GM12878 (cell line): Measurements from ENCODE around the gene SLX4IP. TPM values are rescaled to one million over a fixed set of nuclear protein-coding genes. Genes with fewer than 3 reads are reported as not detected.

ENCODE experiments used
- ATAC-seq: fragments of 200-7000 bp; cut with Tn5 transposase; 3 replicates; pipeline ENCODE4 v1.9.1; 2020; ENCODE audit warnings: mild to moderate bottlenecking, moderate library complexity
- BruUV-seq: library from RNA; stranded (reverse); fragments of 400-500 nt; replicated peaks from 2 replicates; lab custom pipeline; 2021; lab: Mats Ljungman, UMichigan
- CTCF ChIA-PET: fragments of 300-600 bp; sonication (Branson Sonifier 250); formaldehyde crosslinking; extraction: SDS; loops from one replicate; lab custom pipeline; 2021; ENCODE audit warnings: inconsistent platforms; lab: Yijun Ruan, JAX
- POLR2A ChIA-PET: fragments of 350-600 bp; formaldehyde crosslinking; extraction: SDS; loops from one replicate; lab custom pipeline; 2021; ENCODE audit warnings: inconsistent platforms; lab: Charles Lee
- RAD21 ChIA-PET: fragments of 300-600 bp; sonication (Branson Sonifier 250); formaldehyde crosslinking; loops from one replicate; lab custom pipeline; 2023; ENCODE audit warnings: antibody characterized with exemption; ENCODE audit not compliant: unreplicated experiment; lab: Charles Lee
- SMC1A ChIA-PET: fragments of 300-600 bp; sonication (Branson Sonifier 250); formaldehyde crosslinking; loops from one replicate; lab custom pipeline; 2023; ENCODE audit not compliant: unreplicated experiment, uncharacterized antibody; lab: Charles Lee
- DNase-seq: peaks from one replicate; pipeline ENCODE4 v3.0.0-alpha.2; 2011; ENCODE audit warnings: low read depth, low spot score
- FAIRE-seq: peaks from 3 replicates; lab custom pipeline; 2011; peaks lifted over from hg19 to GRCh38; lab: Jason Lieb, UNC
- H2AFZ ChIP-seq: 2 replicates; pipeline ENCODE4 v1.6.0; 2011; ENCODE audit warnings: low read depth, low read length, control low read depth; ENCODE audit not compliant: control insufficient read depth
- H3K27ac ChIP-seq: 2 replicates; pipeline ENCODE4 v1.5.1; 2011; ENCODE audit warnings: control low read depth; ENCODE audit not compliant: control insufficient read depth, insufficient read depth
- H3K27me3 ChIP-seq, 2 experiments: replicated peaks in 1 of 2; 2 replicates each; pipeline versions ENCODE4 v1.6.0 to v1.6.1; 2011; ENCODE audit warnings: low read length in 1 of 2; ENCODE audit not compliant: control insufficient read depth in 2 of 2, insufficient read depth in 2 of 2
- H3K36me3 ChIP-seq, 2 experiments: 2 replicates each; pipeline ENCODE4 v1.5.1; 2011; ENCODE audit warnings: low read length in 1 of 2; ENCODE audit not compliant: control insufficient read depth in 2 of 2, insufficient read depth in 2 of 2
- H3K4me1 ChIP-seq: 2 replicates; pipeline ENCODE4 v1.6.1; 2011; ENCODE audit warnings: mild to moderate bottlenecking, low read length, moderate library complexity, mixed read lengths; ENCODE audit not compliant: control insufficient read depth, insufficient read depth
- H3K4me2 ChIP-seq: 2 replicates; pipeline ENCODE4 v1.6.0; 2011; ENCODE audit warnings: control low read depth; ENCODE audit not compliant: control insufficient read depth, insufficient read depth
- H3K4me3 ChIP-seq: fragments of 200-600 bp; sonication (generic); 2 replicates; pipeline ENCODE4 v1.5.1; 2016
- H3K79me2 ChIP-seq: 2 replicates; pipeline ENCODE4 v1.6.0; 2011; ENCODE audit warnings: low read length; ENCODE audit not compliant: control insufficient read depth, insufficient read depth
- H3K9ac ChIP-seq: 2 replicates; pipeline ENCODE4 v1.8.0; 2011; ENCODE audit warnings: low read length, control low read depth, mixed read lengths; ENCODE audit not compliant: control insufficient read depth, insufficient read depth
- H3K9me3 ChIP-seq: replicated peaks from 3 replicates; pipeline ENCODE4 v1.5.1; 2011; ENCODE audit warnings: mild to moderate bottlenecking, low read length; ENCODE audit not compliant: control insufficient read depth, insufficient read depth
- H4K20me1 ChIP-seq: 2 replicates; pipeline ENCODE4 v1.6.0; 2011; ENCODE audit not compliant: control insufficient read depth, insufficient read depth
- SMC3 ChIP-seq: IDR thresholded peaks from 2 replicates; pipeline ENCODE4 v1.6.1; 2011; ENCODE audit warnings: low read length, improper control_type of control experiment, borderline replicate concordance
- WRNIP1 ChIP-seq: IDR thresholded peaks from 2 replicates; pipeline ENCODE4 v1.6.1; 2011; ENCODE audit warnings: low read depth, low read length, improper control_type of control experiment, borderline replicate concordance
- WGBS: methylation state at CpG from one replicate; pipeline ENCODE4 v1.1.6; 2016; ENCODE audit warnings: low lambda C conversion rate; ENCODE audit not compliant: insufficient replicate concordance, insufficient coverage; ENCODE audit errors: missing lambda C conversion rate; 5-methylcytosine and 5-hydroxymethylcytosine counted together
- in situ Hi-C: fragments of 300-500 bp; cut with MboI; formaldehyde crosslinking; loops from 9 replicates; pipeline ENCODE4 v1.14.3; 2018; ENCODE audit warnings: mixed read lengths
- intact Hi-C: fragments of 100-400 bp; cut with micrococcal nuclease; formaldehyde crosslinking; loops from one replicate; pipeline ENCODE4 v1.14.2; 2022; ENCODE audit not compliant: unreplicated experiment
- polyA plus RNA-seq, 11 experiments: library from polyadenylated mRNA; depleted of rRNA in 4 of 11; unstranded in 6 of 11; stranded (reverse) in 5 of 11; fragments of >200 nt; fragmentation: Nextera tagmentation in 4 of 11; fragmentation: Illumina TruSeq in 1 of 11; extraction: Ambion mirVana in 4 of 11; extraction: Trizol in 1 of 11; gene quantifications; 1 replicate in 1 of 11; 2 replicates in 10 of 11; pipeline versions ENCODE4 v1.2.1 to v1.2.3, GENCODE V29; 2011 to 2016; ENCODE audit warnings: inconsistent platforms in 2 of 11, missing spikeins in 2 of 11, low read depth in 1 of 11
- total RNA-seq, 4 experiments: library from RNA; depleted of rRNA in 3 of 4; stranded (reverse); fragments of >200 nt in 3 of 4; fragmentation: Illumina TruSeq in 1 of 4; extraction: Trizol in 1 of 4; gene quantifications; 2 replicates each; pipeline versions ENCODE4 v1.2.1 to v1.2.3, GENCODE V29; 2013 to 2021
- TF ChIP-seq, protein P1 (sequence below): IDR thresholded peaks from 2 replicates; pipeline ENCODE4 v1.6.1; 2011; ENCODE audit warnings: low read depth, low read length, improper control_type of control experiment, borderline replicate concordance
- TF ChIP-seq, protein P2 (sequence below): fragments of 450-650 bp; formaldehyde crosslinking; IDR thresholded peaks from 2 replicates; pipeline ENCODE4 v1.5.0; 2022; ENCODE audit warnings: mild to moderate bottlenecking, missing genetic modification characterization

Gene SLX4IP
- total and polyA plus RNA-seq, 10 of the 15 experiments (the other 5 are each of a cell fraction or from before 2014, with no cell fraction given) = 2.2 to 11.0 (median 6.3) TPM

GRCh38 chr20:10522328-10522727, 87.2 kb downstream of the SLX4IP start (continued):
- TF ChIP-seq, protein P1, sequence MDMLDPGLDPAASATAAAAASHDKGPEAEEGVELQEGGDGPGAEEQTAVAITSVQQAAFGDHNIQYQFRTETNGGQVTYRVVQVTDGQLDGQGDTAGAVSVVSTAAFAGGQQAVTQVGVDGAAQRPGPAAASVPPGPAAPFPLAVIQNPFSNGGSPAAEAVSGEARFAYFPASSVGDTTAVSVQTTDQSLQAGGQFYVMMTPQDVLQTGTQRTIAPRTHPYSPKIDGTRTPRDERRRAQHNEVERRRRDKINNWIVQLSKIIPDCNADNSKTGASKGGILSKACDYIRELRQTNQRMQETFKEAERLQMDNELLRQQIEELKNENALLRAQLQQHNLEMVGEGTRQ = no peak
- TF ChIP-seq, all 136 proteins: peak for 0

DNA sequence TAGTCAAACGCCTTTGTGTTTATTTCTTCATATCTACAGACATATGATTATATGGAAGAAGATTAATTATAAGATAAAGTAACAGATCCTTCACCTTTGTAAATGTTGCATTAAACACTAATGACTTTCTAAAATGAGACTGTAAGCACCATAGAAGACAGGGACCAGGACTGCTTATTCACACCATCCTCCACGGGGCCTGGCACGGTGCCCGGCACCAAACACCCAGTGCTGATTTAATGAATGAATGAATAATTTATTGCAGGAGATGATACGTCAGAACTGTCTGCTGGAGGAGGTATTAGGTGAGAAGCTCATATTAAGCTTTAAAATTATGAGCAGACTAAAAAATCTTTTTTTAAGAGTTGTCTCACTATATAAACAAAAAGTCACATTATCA, 88.3 kb downstream of the SLX4IP start:
- no peak for ATAC-seq
- no peak overlapping the region for H3K4me3 ChIP-seq
- H3K4me2 ChIP-seq = no peak overlapping the region
- no peak for TF ChIP-seq SMC3
- TF ChIP-seq, protein P2, sequence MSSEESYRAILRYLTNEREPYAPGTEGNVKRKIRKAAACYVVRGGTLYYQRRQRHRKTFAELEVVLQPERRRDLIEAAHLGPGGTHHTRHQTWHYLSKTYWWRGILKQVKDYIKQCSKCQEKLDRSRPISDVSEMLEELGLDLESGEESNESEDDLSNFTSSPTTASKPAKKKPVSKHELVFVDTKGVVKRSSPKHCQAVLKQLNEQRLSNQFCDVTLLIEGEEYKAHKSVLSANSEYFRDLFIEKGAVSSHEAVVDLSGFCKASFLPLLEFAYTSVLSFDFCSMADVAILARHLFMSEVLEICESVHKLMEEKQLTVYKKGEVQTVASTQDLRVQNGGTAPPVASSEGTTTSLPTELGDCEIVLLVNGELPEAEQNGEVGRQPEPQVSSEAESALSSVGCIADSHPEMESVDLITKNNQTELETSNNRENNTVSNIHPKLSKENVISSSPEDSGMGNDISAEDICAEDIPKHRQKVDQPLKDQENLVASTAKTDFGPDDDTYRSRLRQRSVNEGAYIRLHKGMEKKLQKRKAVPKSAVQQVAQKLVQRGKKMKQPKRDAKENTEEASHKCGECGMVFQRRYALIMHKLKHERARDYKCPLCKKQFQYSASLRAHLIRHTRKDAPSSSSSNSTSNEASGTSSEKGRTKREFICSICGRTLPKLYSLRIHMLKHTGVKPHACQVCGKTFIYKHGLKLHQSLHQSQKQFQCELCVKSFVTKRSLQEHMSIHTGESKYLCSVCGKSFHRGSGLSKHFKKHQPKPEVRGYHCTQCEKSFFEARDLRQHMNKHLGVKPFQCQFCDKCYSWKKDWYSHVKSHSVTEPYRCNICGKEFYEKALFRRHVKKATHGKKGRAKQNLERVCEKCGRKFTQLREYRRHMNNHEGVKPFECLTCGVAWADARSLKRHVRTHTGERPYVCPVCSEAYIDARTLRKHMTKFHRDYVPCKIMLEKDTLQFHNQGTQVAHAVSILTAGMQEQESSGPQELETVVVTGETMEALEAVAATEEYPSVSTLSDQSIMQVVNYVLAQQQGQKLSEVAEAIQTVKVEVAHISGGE (CRISPR knock-in tag) = no peak
- no peak for TF ChIP-seq WRNIP1
- TF ChIP-seq, all 136 proteins: peak for 0
- H3K4me1 ChIP-seq = peaks cover 9% of the 10 kb centered on the region
- FAIRE-seq (no peak), DNase-seq (no peak)
- no peaks in the 10 kb centered on the region for H3K9me3 ChIP-seq
- POLR2A ChIA-PET = no interaction called here
- RAD21 ChIA-PET = no interaction called here
- no peaks in the 10 kb centered on the region for H3K79me2 ChIP-seq
- intact Hi-C loops (no loop called here), in situ Hi-C loops (no loop called here)
- no peaks in the 10 kb centered on the region for H3K27me3 ChIP-seq
- whole genome bisulfite sequencing = 99% methylated on average over 5 of the region's 5 CpGs
- BruUV-seq = no TSS peak
- SMC1A ChIA-PET = interaction anchor here (0.9 to 3.3 kb wide), 3 partner anchors 29 to 99 kb away, joined by 3 to 8 read pairs (median 3); no protein-coding TSS in a partner anchor
- no peak overlapping the region for H3K27ac ChIP-seq
- H2AFZ ChIP-seq = no peak overlapping the region
- no peak overlapping the region for H3K9ac ChIP-seq
- CTCF ChIA-PET = interaction anchor here (1.1 to 1.2 kb wide), 2 partner anchors 11 to 13 kb away, joined by 3 to 7 read pairs; no protein-coding TSS in a partner anchor
- H4K20me1 ChIP-seq = no peaks in the 10 kb centered on the region
- peaks cover 0 to 2% of the 10 kb centered on the region in 2 experiments; a peak in 1 of 4 replicates for H3K36me3 ChIP-seq
